ENCODE data around the gene ROR1.

GRCh38 chr1:63790989-63791388, 17.2 kb downstream of the ROR1 start:
- TF ChIP-seq, protein P1, sequence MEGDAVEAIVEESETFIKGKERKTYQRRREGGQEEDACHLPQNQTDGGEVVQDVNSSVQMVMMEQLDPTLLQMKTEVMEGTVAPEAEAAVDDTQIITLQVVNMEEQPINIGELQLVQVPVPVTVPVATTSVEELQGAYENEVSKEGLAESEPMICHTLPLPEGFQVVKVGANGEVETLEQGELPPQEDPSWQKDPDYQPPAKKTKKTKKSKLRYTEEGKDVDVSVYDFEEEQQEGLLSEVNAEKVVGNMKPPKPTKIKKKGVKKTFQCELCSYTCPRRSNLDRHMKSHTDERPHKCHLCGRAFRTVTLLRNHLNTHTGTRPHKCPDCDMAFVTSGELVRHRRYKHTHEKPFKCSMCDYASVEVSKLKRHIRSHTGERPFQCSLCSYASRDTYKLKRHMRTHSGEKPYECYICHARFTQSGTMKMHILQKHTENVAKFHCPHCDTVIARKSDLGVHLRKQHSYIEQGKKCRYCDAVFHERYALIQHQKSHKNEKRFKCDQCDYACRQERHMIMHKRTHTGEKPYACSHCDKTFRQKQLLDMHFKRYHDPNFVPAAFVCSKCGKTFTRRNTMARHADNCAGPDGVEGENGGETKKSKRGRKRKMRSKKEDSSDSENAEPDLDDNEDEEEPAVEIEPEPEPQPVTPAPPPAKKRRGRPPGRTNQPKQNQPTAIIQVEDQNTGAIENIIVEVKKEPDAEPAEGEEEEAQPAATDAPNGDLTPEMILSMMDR (IDR thresholded peaks at IDR 0.05; ENCODE audit: low read length) = no peak
- no peak for TF ChIP-seq EZH2 (optimal IDR thresholded peaks at IDR 0.05; ENCODE audit: low read depth, low read length)
